Activated B cell treated with CpG ODN at 0.5 μM for 24 hours (primary cell): ENCODE measurements around the gene KHK. TPM values are rescaled to one million over a fixed set of nuclear protein-coding genes. Genes with fewer than 3 reads are reported as not detected.
A peak's percentile ranks its signal among the peaks of the same experiment; 100 is the strongest.

Experiments
- ATAC-seq: fragments of 200-7000 bp; cut with Tn5 transposase; one replicate; pipeline ENCODE4 v1.10.0; 2021; ENCODE audit warnings: low read depth, mild to moderate bottlenecking, moderate library complexity
- CTCF ChIA-PET: fragments of 350-600 bp; sonication (Branson Sonifier 250); formaldehyde crosslinking; loops from one replicate; lab custom pipeline; 2021; ENCODE audit warnings: antibody characterized with exemption; lab: Charles Lee
- POLR2A ChIA-PET: fragments of 350-600 bp; sonication (Branson Sonifier 250); formaldehyde crosslinking; loops from one replicate; lab custom pipeline; 2021; ENCODE audit warnings: antibody characterized with exemption; lab: Charles Lee
- DNase-seq: peaks from one replicate; pipeline ENCODE4 v3.0.0; 2022
- H3K27ac Mint-ChIP-seq: one replicate; pipeline ENCODE4 v1.8.0; 2020; ENCODE audit warnings: mixed read lengths
- H3K27me3 Mint-ChIP-seq: one replicate; pipeline ENCODE4 v1.8.0; 2021; ENCODE audit warnings: mixed read lengths
- H3K36me3 Mint-ChIP-seq: one replicate; pipeline ENCODE4 v1.8.0; 2021; ENCODE audit warnings: low read depth, mixed read lengths
- H3K4me1 Mint-ChIP-seq: one replicate; pipeline ENCODE4 v1.8.0; 2021; ENCODE audit warnings: mixed read lengths
- H3K4me3 Mint-ChIP-seq: one replicate; pipeline ENCODE4 v1.8.0; 2020; ENCODE audit warnings: mild to moderate bottlenecking, mixed read lengths
- H3K9me3 Mint-ChIP-seq: one replicate; pipeline ENCODE4 v1.8.0; 2020; ENCODE audit warnings: mixed read lengths
- intact Hi-C: fragments of 100-400 bp; cut with micrococcal nuclease; formaldehyde crosslinking; loops from one replicate; pipeline ENCODE4 v1.15.1; 2024
- total RNA-seq: library from RNA; stranded (reverse); gene quantifications from 2 replicates; pipeline ENCODE4 v1.2.3, GENCODE V29; 2022
- TF ChIP-seq, protein P1 (sequence below): fragments of 200-600 bp; IDR thresholded peaks from one replicate; pipeline ENCODE4 v1.8.0; 2022; ENCODE audit warnings: antibody characterized with exemption, mild to moderate bottlenecking

Gene KHK
- total RNA-seq, 1 donor from 2014 or later = 2.6 TPM

- Mint-ChIP-seq H3K9me3 (no peaks in the 10 kb centered on the region), H3K27ac (peak within 1 kb of the TSS; percentile 90), H3K4me3 (peak within 1 kb of the TSS; percentile 97), H3K27me3 (no peaks in the 10 kb centered on the region), H3K4me1 (peaks cover 67% of the 10 kb centered on the region), H3K36me3 (peaks cover 36% of the 10 kb centered on the region)
- DNase-seq = peak; percentile 92
- ATAC-seq = peak; percentile 96
- ChIA-PET POLR2A (interaction anchor here (0.7 to 13.9 kb wide), 18 partner anchors 11 to 557 kb away, joined by 3 to 204 read pairs (median 4); partner anchors contain the start of genes AGBL5, ATRAID, CCDC121 and GPN1), CTCF (interaction anchor here (0.9 to 2.4 kb wide), 3 partner anchors 10 to 30 kb away, joined by 3 to 16 read pairs (median 12); partner anchors contain the start of gene AGBL5)
- TF ChIP-seq, protein P1, sequence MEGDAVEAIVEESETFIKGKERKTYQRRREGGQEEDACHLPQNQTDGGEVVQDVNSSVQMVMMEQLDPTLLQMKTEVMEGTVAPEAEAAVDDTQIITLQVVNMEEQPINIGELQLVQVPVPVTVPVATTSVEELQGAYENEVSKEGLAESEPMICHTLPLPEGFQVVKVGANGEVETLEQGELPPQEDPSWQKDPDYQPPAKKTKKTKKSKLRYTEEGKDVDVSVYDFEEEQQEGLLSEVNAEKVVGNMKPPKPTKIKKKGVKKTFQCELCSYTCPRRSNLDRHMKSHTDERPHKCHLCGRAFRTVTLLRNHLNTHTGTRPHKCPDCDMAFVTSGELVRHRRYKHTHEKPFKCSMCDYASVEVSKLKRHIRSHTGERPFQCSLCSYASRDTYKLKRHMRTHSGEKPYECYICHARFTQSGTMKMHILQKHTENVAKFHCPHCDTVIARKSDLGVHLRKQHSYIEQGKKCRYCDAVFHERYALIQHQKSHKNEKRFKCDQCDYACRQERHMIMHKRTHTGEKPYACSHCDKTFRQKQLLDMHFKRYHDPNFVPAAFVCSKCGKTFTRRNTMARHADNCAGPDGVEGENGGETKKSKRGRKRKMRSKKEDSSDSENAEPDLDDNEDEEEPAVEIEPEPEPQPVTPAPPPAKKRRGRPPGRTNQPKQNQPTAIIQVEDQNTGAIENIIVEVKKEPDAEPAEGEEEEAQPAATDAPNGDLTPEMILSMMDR = no peak
- intact Hi-C loops = loop anchor here (1.0 to 2.0 kb wide), 6 partner anchors 10 to 557 kb away; partner anchors contain the start of genes CCDC121, GPN1, KHK and PREB
Measured at GRCh38 chr2:27071277-27071989, 15.1 kb upstream of the KHK start, which contains the start of gene OST4. Gene OST4, minus strand, starts transcription at chr2:27071654.

GRCh38 chr2:27071990-27072830 lies 14.4 kb upstream of the KHK start:
- POLR2A ChIA-PET = interaction anchor here (0.8 to 13.9 kb wide), 17 partner anchors 9 to 557 kb away, joined by 3 to 204 read pairs (median 4); partner anchors contain the start of genes AGBL5, ATRAID, CCDC121 and GPN1
- TF ChIP-seq, protein P1 = no peak
- Mint-ChIP-seq H3K27me3 (no peaks in the 10 kb centered on the region), H3K9me3 (no peaks in the 10 kb centered on the region), H3K36me3 (peaks cover 33% of the 10 kb centered on the region), H3K4me3 (peak overlapping the region; percentile 77), H3K4me1 (peaks cover 70% of the 10 kb centered on the region), H3K27ac (peak overlapping the region; percentile 53)
- no peak for ATAC-seq
- CTCF ChIA-PET = interaction anchor here (0.9 to 2.4 kb wide), 4 partner anchors 9 to 39 kb away, joined by 3 to 16 read pairs (median 8); partner anchors contain the start of genes AGBL5 and TMEM214
- intact Hi-C loops = loop anchor here (1.0 to 2.0 kb wide), 6 partner anchors 9 to 557 kb away; partner anchors contain the start of genes CCDC121, GPN1, KHK and PREB
- no peak for DNase-seq

- intact Hi-C loops = no loop called here
- ChIA-PET POLR2A (interaction anchor here (0.8 to 13.9 kb wide), 7 partner anchors 8 to 298 kb away, joined by 3 to 204 read pairs (median 4); partner anchors contain the start of genes AGBL5, ATRAID, KHK and SLC5A6), CTCF (interaction anchor here (1.2 to 2.4 kb wide), 2 partner anchors 9 to 40 kb away, joined by 3 to 16 read pairs; partner anchors contain the start of gene TMEM214)
Measured at GRCh38 chr2:27072920-27073319, 13.7 kb upstream of the KHK start.

GRCh38 chr2:27073782-27074181 lies 12.8 kb upstream of the KHK start:
- Mint-ChIP-seq H3K9me3 (no peaks in the 10 kb centered on the region), H3K27ac (no peak overlapping the region), H3K4me1 (peaks cover 67% of the 10 kb centered on the region), H3K4me3 (no peak overlapping the region), H3K27me3 (no peaks in the 10 kb centered on the region), H3K36me3 (peaks cover 18% of the 10 kb centered on the region)
- ATAC-seq (no peak), DNase-seq (no peak)
- POLR2A ChIA-PET = interaction anchor here (1.1 to 13.9 kb wide), 3 partner anchors 9 to 138 kb away, joined by 4 to 204 read pairs (median 4); partner anchors contain the start of genes AGBL5, ATRAID and SLC5A6
- CTCF ChIA-PET = no interaction called here
- intact Hi-C loops = no loop called here
- TF ChIP-seq, protein P1 = no peak

More at GRCh38 chr2:27072920-27073319, 13.7 kb upstream of the KHK start:
- Mint-ChIP-seq H3K27me3 (no peaks in the 10 kb centered on the region), H3K4me1 (peaks cover 75% of the 10 kb centered on the region), H3K36me3 (peaks cover 27% of the 10 kb centered on the region), H3K27ac (peak overlapping the region; percentile 35), H3K4me3 (peak overlapping the region; percentile 77), H3K9me3 (no peaks in the 10 kb centered on the region)
- DNase-seq (no peak), ATAC-seq (no peak)
- TF ChIP-seq, protein P1 = no peak
